Lower lobe of right lung (tissue), 2 donors: ENCODE results near the gene SMPX. TPM values are rescaled to one million over a fixed set of nuclear protein-coding genes. Genes with fewer than 3 reads are reported as not detected.

Source experiments
- ATAC-seq, 2 donors: fragments of 200-7000 bp; cut with Tn5 transposase; one replicate each; pipeline ENCODE4 v1.9.1; 2020 to 2022; ENCODE audit warnings: mild to moderate bottlenecking in 2 of 2, moderate library complexity in 2 of 2
- DNase-seq: peaks from one replicate; pipeline ENCODE4 v3.0.0-alpha.2; 2020
- H3K27ac ChIP-seq: fragments of 200-600 bp; one replicate; pipeline ENCODE4 v1.8.0; 2022
- H3K27me3 ChIP-seq: fragments of 200-600 bp; one replicate; pipeline ENCODE4 v1.8.0; 2022; ENCODE audit warnings: low read depth
- H3K36me3 ChIP-seq: fragments of 200-600 bp; one replicate; pipeline ENCODE4 v1.8.0; 2022; ENCODE audit warnings: mild to moderate bottlenecking
- H3K4me1 ChIP-seq: fragments of 200-600 bp; one replicate; pipeline ENCODE4 v1.8.0; 2022
- H3K4me3 ChIP-seq: fragments of 200-600 bp; one replicate; pipeline ENCODE4 v1.8.0; 2022; ENCODE audit warnings: mild to moderate bottlenecking
- H3K9me3 ChIP-seq: fragments of 200-600 bp; one replicate; pipeline ENCODE4 v1.8.0; 2022
- intact Hi-C: fragments of 100-400 bp; cut with DNase I; formaldehyde crosslinking; loops from one replicate; pipeline ENCODE4 v1.11.0; 2022
- total RNA-seq: library from RNA; stranded (reverse); fragmentation: NEBNext Ultra II Directional; extraction: Animal tissue kit (Norgen Biotek cat#: 25700); gene quantifications from one replicate; pipeline ENCODE4 v1.2.1, GENCODE V29; 2021
- TF ChIP-seq, protein P1 (sequence below): fragments of 200-600 bp; IDR thresholded peaks from one replicate; pipeline ENCODE4 v1.8.0; 2022; ENCODE audit warnings: antibody characterized with exemption, mild to moderate bottlenecking
- donor health status: DM: no; HTN: yes; CAD: no; lungs with severe emphysema.

Gene SMPX
- total RNA-seq, 1 donor from 2014 or later, result not detected

- no peak within 1 kb of the TSS for H3K27ac ChIP-seq
- H3K36me3 ChIP-seq, result no peaks in the 10 kb centered on the region
- peak within 1 kb of the TSS; percentile 17 for H3K4me3 ChIP-seq
- no peaks in the 10 kb centered on the region for H3K9me3 ChIP-seq
- H3K4me1 ChIP-seq, result no peaks in the 10 kb centered on the region
- intact Hi-C loops, result no loop called here
- ATAC-seq (peak; percentile 39 to 42), DNase-seq (no peak)
- TF ChIP-seq, protein P1, sequence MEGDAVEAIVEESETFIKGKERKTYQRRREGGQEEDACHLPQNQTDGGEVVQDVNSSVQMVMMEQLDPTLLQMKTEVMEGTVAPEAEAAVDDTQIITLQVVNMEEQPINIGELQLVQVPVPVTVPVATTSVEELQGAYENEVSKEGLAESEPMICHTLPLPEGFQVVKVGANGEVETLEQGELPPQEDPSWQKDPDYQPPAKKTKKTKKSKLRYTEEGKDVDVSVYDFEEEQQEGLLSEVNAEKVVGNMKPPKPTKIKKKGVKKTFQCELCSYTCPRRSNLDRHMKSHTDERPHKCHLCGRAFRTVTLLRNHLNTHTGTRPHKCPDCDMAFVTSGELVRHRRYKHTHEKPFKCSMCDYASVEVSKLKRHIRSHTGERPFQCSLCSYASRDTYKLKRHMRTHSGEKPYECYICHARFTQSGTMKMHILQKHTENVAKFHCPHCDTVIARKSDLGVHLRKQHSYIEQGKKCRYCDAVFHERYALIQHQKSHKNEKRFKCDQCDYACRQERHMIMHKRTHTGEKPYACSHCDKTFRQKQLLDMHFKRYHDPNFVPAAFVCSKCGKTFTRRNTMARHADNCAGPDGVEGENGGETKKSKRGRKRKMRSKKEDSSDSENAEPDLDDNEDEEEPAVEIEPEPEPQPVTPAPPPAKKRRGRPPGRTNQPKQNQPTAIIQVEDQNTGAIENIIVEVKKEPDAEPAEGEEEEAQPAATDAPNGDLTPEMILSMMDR, result no peak
- peaks cover 10% of the 10 kb centered on the region for H3K27me3 ChIP-seq
Measured at GRCh38 chrX:21658152-21658737, 99.7 kb downstream of the SMPX start, which contains the start of gene KLHL34. Gene KLHL34, minus strand, starts transcription at chrX:21658330. Its CDS starts 542 bp downstream, at chrX:21657788.

DNA sequence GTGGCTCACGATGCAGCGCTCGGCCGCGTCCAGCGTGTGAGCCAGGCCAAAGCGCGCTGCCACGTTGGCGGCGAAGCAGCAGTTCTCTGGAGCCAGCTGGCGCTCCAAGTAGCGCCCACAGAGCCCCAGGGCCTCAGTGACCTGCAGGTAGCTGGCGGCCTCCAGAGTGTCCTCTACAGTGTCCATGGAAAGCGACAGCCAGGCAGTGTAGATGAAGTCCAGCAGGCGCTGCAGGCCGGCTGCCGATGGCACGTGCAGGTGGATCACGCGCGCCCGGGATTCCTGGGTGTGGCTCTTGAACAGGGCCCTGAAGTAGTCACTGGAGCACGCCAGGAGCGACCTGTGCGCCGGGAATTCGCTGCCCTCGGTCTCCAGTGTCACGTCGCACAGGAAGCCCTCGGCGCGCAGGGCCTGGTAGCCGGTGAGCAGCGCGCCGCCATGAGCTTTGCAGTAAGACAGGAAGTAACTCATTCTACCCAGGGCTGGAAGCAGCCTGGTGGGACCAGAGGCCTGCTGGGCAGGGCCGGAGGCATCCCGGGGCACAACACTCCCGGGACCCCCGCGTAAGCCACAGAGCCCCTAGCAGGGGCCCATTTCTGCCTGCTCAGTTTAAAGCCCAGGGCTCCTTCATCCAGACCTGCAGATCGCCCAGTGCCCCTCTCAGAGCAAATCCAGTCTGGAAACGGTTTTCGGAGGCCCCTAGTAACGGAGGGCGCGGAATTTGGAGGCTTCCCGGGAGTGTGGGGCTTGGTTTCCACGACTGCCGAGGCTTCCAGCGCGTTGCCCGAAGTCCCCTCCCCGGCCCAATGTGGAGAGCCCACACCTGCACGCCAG, 100.4 kb downstream of the SMPX start:
- no peak overlapping the region for H3K27ac ChIP-seq
- intact Hi-C loops, result no loop called here
- H3K9me3 ChIP-seq, result no peaks in the 10 kb centered on the region
- TF ChIP-seq, protein P1, result no peak
- DNase-seq, result no peak
- no peaks in the 10 kb centered on the region for H3K4me1 ChIP-seq
- H3K4me3 ChIP-seq, result no peak overlapping the region
- no peak for ATAC-seq
- H3K36me3 ChIP-seq, result no peaks in the 10 kb centered on the region
- peaks cover 10% of the 10 kb centered on the region for H3K27me3 ChIP-seq

GRCh38 chrX:21656587-21657317, 101.2 kb downstream of the SMPX start:
- no peak for ATAC-seq
- H3K36me3 ChIP-seq, result no peaks in the 10 kb centered on the region
- DNase-seq, result no peak
- TF ChIP-seq, protein P1, result no peak
- H3K4me3 ChIP-seq, result no peak overlapping the region
- intact Hi-C loops, result no loop called here
- H3K27ac ChIP-seq, result no peak overlapping the region
- H3K27me3 ChIP-seq, result peaks cover 10% of the 10 kb centered on the region
- H3K9me3 ChIP-seq, result no peaks in the 10 kb centered on the region
- no peaks in the 10 kb centered on the region for H3K4me1 ChIP-seq

Other genes starting within 250 kb of the SMPX start
- gene KLHL34, start 99.8 kb downstream of the SMPX start, total RNA-seq, result not detected
- 11.2 TPM for gene MBTPS2, start 81.5 kb upstream of the SMPX start, total RNA-seq
- gene YY2, start 97.9 kb upstream of the SMPX start, total RNA-seq, result 1.1 TPM
- gene SMS, start 182.6 kb upstream of the SMPX start, total RNA-seq, result 53.7 TPM